ENCODE data around the gene WSCD2. TPM values are rescaled to one million over a fixed set of nuclear protein-coding genes. Genes with fewer than 3 reads are reported as not detected.

The WSCD2 gene
- total and polyA plus RNA-seq, 3 donors from 2014 or later = 0.50 to 1.7 (median 0.94) TPM

GRCh38 chr12:108284163-108284562 is 155.1 kb downstream of the WSCD2 start:
- no peaks in the 10 kb centered on the region for H3K27me3 ChIP-seq
- no peak overlapping the region for H3K4me3 ChIP-seq
- peaks cover 5% of the 10 kb centered on the region for H3K4me1 ChIP-seq
- intact Hi-C loops (cut with DNase I; ENCODE audit: low total_unique reads) = no loop called here
- TF ChIP-seq CTCF (IDR thresholded peaks at IDR 0.05) (no peak), POLR2A (IDR thresholded peaks at IDR 0.05) (no peak)
- no peak overlapping the region for H3K27ac ChIP-seq
- DNase-seq = no peak
- no peaks in the 10 kb centered on the region for H3K36me3 ChIP-seq (ENCODE audit: low read depth, missing control alignments)
- H3K9me3 ChIP-seq = no peaks in the 10 kb centered on the region
- WGBS, 2 donors = 68 to 81% methylated on average over 4 to 7 of the region's 7 CpGs

DNA sequence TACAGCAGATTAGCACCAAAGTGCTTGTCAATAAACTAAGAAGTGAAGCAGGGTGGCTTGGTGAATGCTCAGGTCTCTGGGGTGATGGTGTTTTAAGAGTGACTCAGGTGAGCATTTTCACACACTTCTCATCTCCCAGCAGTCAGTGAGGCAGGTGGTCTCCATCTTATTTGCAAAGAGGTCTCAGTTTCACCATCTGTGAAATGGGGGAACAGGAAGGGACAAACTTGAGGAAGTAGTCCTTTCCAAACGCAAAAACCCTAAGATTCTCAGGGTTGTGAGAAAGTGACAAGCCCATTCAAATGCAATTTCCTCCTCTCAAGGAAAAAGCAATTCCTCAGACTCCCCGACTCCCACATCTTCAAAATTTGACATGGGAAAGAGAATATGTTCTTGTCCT is 155.9 kb downstream of the WSCD2 start:
- Histone ChIP-seq H3K27ac (no peak overlapping the region), H3K27me3 (no peaks in the 10 kb centered on the region), H3K4me1 (peaks cover 13% of the 10 kb centered on the region), H3K36me3 (ENCODE audit: low read depth, missing control alignments) (no peaks in the 10 kb centered on the region), H3K9me3 (no peaks in the 10 kb centered on the region), H3K4me3 (no peak overlapping the region)
- 63 to 74% methylated on average over 2 of the region's 2 CpGs for WGBS, 2 donors
- TF ChIP-seq CTCF (IDR thresholded peaks at IDR 0.05) (no peak), POLR2A (IDR thresholded peaks at IDR 0.05) (no peak)
- intact Hi-C loops (cut with DNase I; ENCODE audit: low total_unique reads) = no loop called here
- DNase-seq = no peak

DNA sequence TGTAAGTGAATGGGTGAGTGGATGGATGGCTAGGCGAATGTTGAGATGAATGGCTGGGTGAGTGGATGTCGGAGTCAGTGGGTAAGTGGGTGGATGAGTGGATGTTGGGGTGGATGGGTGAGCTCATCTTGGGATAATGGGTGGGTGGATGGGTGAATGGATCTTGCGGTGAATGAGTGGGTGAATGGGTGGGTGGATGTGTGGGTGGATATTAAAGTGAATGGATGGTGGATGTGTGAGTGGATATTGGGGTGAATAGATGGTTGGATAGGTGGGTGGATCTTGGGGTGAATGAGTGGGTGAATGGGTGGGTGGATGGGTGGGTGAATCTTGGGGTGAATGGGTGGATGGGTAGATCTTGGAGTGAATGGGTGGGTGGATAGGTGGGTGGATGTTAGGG is 158.1 kb downstream of the WSCD2 start:
- TF ChIP-seq POLR2A (IDR thresholded peaks at IDR 0.05) (no peak), CTCF (IDR thresholded peaks at IDR 0.05) (no peak)
- Histone ChIP-seq H3K4me3 (no peak overlapping the region), H3K27me3 (no peaks in the 10 kb centered on the region), H3K36me3 (ENCODE audit: low read depth, missing control alignments) (no peaks in the 10 kb centered on the region), H3K9me3 (no peaks in the 10 kb centered on the region), H3K4me1 (peaks cover 13% of the 10 kb centered on the region), H3K27ac (no peak overlapping the region)
- intact Hi-C loops (cut with DNase I; ENCODE audit: low total_unique reads) = no loop called here
- 93 to 98% methylated on average over 3 of the region's 3 CpGs for WGBS, 2 donors
- DNase-seq = no peak

DNA sequence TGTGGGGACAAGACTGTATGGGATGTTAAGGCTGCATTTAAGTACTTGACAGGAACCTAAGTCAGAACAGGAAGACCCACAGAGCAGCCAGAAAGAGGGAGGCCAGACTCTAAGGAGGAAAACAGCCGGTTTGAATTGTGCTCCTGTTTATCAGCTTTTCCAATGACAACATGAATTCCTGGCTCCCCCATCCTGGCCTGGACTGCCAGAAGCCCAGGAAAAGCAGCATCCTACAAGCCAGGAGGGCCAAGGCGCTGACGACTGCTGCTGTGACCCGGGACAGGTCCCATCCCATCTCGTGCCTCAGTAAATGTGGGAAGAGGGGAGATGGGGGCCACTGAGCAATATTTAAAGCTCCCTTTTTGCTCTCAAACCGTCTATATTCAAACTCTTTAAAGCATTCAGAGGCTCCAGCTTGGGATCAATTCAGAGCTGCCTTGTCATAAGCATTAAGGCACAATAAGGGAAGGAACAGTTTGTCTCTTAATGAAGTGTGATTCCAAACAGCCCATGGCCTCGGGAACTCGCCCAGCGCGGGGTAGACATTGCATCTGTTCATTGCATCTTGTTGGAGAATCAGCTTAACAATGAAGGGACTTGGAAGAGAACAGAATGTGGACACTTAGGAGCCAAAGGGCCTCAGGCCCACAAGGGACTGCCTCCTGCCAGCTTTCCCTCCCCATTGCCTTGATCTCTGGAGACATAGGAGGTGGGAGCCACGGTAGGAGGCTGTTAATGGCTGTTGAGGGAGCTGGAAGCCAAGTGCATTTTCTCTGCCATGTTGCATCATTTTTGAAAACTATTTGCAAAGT is 160.5 kb downstream of the WSCD2 start:
- no peak overlapping the region for H3K4me3 ChIP-seq
- H3K4me1 ChIP-seq = peaks cover 13% of the 10 kb centered on the region
- intact Hi-C loops (cut with DNase I; ENCODE audit: low total_unique reads) = no loop called here
- WGBS, 2 donors = 35 to 69% methylated on average over 9 to 11 of the region's 11 CpGs
- H3K36me3 ChIP-seq (ENCODE audit: low read depth, missing control alignments) = no peaks in the 10 kb centered on the region
- peak overlapping the region in 1 of 2 donors; percentile 51 for H3K27ac ChIP-seq
- no peak for TF ChIP-seq POLR2A (IDR thresholded peaks at IDR 0.05)
- no peak for TF ChIP-seq CTCF (IDR thresholded peaks at IDR 0.05)
- H3K9me3 ChIP-seq = no peaks in the 10 kb centered on the region
- peak; percentile 71 for DNase-seq
- H3K27me3 ChIP-seq = no peaks in the 10 kb centered on the region

DNA sequence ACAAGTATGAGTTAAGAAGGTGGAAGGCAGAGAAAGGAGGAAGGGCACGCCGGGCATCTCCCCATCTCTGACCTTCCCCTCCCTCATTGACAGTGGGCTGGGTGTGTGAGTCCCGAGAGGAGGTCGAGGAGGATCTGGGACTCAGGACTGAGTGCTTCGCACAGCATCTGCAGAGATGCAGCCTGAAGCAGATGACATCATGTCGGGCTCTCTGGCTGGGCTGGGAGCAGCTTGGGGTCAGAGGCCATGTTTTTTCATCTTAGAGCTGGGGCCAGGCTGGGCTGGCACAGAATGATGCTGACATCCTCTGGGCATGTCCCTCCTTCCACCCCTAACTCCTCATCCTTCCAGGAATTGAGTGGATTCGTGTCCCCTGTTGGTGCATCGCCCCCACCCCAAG is 166.6 kb downstream of the WSCD2 start:
- Histone ChIP-seq H3K27me3 (no peaks in the 10 kb centered on the region), H3K4me3 (no peak overlapping the region), H3K4me1 (no peaks in the 10 kb centered on the region), H3K36me3 (ENCODE audit: low read depth, missing control alignments) (no peaks in the 10 kb centered on the region), H3K27ac (no peak overlapping the region), H3K9me3 (no peaks in the 10 kb centered on the region)
- intact Hi-C loops (cut with DNase I; ENCODE audit: low total_unique reads) = no loop called here
- 59 to 64% methylated on average over 6 to 8 of the region's 8 CpGs for WGBS, 2 donors
- no peak for DNase-seq
- TF ChIP-seq POLR2A (IDR thresholded peaks at IDR 0.05) (no peak), CTCF (IDR thresholded peaks at IDR 0.05) (no peak)
